IPS-NIHi7 (cell line): ENCODE measurements around the gene HIP1.
"Not testable (repeated sequence)": the region's sequence is repeated elsewhere in the genome, so short reads cannot be mapped to it uniquely, and the experiment has no call there.

ENCODE experiments used
- DNase-seq: peaks from one replicate; pipeline ENCODE4 v3.0.0; 2012; ENCODE audit warnings: mixed read lengths; ENCODE audit errors: extremely low spot score

The HIP1 gene

DNA sequence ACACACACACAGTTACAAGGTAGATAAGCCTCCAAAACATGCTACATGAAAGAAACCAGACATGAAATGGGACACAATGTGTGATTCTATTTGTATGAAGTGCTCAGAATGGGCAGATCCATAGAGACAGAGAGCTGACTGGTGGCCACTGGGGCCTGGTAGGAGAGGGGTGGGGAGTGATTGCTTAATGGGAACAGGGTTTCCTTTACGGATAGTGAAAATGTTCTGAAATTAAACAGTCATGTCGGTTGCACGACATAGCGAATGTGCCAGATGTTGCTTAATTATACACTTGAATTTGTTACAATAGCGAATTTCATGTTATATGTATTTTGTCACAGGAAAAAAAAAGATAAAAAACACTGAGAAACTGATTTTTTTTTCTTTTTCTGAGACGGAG, 124.3 kb downstream of the HIP1 start:
- DNase-seq: no peak

DNA sequence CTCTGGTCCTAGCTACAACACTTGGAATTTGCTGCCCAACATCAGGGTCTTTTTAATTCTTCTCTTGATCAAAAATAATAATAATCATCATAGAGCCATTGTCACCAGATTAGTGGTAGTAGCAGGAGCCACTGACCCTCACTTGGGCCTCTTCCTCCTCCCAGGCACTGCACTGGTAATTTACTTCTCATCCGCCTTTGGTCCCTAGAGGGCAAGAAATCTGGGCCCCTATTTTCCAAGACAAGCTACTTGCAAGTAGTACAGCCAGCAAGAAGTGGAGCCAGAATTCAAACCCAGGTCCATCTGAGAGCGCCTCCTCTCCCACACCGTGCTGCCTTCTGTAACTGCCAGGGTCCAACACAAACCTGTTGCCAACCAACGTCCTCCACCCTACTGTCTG, 125.4 kb downstream of the HIP1 start:
- DNase-seq: no peak

DNA sequence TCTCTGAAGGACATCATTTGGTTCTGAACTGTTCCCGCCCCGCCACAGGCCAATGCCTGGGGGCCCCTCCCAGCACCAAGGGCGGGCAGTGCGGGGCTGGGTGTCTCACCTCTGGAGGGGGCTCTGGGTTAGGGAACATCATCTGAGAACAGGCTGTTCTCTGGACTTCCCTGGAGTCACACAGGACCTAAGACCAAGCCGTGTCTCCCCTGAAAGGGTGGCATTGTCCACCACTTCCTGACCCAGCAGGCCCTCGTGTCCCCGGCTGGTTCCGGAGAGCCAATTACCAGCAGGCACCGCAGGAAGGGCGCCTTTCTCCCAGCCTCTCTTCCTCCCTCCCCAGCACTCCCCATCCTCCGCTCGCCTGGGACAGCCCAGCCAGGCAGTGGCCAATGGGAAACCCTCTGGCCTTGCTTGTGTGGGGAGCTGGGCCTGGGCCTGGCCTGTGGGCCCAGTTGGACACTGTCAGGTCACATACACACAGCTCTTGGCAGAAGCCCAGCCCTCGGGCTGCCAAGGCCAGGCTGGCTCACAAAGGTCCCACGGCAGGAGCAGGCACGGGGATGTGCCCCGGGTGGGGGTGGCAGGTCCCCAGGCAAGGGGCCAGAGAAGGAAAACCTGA, 127.1 kb downstream of the HIP1 start:
- peak; percentile 49 for DNase-seq

DNA sequence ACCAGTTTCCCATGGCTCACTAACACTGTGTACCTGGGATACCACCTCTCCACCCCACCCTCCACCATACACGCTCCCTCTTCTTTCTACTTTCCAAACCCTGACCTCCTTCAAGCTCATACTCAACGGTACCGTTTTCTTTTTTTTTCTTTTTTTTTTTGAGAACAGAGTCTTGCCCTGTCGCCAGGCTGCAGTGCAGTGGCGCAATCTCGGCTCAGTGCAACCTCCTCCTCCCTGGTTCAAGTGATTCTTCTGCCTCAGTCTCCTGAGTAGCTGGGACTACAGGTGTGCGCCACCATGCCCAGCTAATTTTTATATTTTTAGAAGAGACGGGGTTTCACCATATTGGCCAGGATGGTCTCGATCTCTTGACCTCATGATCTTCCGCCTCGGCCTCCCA, 129.3 kb downstream of the HIP1 start:
- DNase-seq: not testable (repeated sequence)

DNA sequence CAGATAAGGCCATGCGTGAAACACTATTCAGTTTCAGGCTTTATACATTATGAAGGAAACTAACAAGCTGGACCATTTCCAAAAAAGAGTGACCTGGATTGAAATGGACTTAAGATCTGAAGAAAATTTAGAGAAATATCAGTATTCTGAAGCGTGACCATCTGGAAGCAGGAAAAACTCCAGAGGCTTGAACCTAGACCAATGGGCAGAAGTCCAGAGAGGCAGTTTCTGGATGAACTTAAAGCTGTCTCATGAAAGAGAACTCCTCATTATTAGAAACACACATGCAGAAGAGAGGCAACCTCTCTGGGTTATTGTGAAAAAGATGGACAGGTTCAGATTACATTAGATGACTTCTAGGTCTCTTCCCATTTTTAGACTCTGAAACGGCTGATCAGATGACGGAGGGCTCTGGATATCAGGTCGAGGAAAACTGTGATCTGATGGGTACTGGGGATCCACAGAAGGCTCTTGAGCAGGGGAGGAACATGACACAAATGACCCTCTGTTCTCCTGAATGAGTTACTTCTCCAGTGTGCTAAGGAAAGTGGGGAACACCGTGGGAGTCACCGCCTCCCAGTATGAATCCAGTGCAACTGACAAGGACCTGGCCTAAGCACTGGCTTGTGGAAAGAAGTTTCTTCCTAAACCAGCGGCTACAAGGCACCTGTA, 130.2 kb downstream of the HIP1 start:
- no peak for DNase-seq

DNA sequence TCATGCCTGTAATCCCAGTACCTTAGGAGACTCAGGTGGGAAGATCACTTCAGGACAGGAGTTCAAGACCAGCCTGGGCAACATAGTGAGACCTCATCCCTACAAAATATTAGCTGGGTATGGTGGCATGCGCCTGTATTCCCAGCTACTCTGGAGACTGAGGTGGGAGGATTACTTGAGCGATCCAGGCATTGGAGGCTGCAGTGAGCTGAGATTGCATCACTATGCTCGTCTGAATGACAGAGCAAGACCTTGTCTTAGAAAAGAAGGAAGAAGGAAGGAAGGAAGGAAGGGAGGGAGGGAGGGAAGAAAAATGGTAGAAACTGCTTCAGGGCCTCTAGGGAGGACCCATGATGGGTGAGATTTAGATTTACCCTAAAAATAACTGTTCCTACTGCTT, 134.3 kb downstream of the HIP1 start:
- no peak for DNase-seq

DNA sequence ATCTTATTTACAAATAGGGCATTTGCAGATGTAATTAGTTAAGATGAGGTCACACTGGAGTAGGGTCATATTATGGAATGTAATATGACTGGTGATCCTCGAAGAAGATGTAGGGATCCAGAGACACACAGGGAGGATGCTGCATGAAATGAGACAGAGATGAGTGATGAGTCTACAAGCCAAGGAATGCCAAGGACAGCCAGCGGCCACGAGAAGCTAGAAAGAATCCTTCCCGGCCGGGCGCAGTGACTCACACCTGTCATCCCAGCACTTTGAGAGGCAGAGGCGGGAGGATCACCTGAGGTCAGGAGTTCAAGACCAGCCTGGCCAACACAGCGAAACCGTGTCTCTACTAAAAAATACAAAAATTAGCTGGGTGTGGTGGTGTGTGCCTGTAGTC, 135.9 kb downstream of the HIP1 start:
- DNase-seq: not testable (repeated sequence)

DNA sequence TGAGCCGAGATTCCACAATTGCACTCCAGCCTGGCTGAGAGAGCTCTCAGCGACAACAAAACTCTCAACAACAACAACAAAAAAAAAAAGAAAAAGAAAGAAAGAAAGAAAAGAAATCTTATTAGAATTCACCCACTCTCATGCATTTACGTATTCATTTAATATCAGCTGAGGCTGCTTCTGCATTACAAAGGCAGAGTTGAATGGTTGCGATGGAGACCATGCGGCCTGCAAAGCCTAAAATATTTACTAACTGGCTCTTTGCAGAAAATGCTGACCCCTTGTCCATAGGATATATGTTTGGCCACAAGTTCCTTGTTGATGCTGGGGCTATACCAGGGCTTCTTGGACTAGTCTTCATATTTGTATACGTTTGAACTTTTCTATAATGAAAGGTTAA, 137.2 kb downstream of the HIP1 start:
- no peak for DNase-seq

DNA sequence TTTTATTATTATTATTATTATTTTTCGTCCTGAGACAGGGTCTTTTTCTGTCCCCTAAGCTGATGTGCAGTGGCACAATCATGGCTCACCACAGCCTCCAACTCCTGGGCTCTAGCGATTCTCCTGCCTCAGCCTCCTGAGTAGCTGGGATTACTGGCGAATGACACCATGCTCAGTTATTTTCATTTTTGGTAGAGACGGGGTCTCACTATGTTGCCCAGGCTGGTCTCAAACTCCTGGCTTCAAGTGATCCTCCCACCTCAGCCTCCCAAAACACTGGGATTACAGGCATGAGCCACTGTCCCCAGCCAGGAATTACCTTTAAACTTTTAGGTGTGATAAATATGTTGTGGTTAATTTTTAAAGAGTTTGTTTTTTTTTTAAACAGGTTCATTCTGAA, 138.0 kb downstream of the HIP1 start:
- DNase-seq: not testable (repeated sequence)

DNA sequence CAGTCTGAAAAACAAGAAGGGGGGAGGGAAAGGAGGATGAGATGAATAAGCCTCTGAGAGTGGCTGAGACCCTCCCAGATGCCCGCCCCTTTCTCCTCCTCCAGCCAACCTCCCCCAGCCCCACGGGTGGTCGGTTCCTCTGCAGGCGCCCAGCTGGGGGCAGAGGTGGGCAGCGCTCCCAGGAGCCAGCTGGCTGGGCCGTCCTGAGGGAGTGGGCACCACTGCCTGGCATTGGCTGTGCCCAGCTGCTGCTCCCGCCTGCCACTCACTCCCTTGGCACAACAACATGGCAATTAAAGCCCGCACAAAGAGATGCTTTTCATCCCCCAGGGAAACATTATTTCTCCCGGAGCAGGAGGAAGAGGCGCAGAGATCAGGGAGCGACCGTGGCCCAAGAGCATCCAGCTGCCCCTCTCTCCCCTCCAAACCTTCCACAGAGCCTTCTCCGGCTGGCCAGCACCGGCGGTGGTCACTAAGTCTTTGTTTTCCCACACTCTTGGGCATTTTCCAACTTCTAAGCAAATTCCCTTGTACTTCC, 139.4 kb downstream of the HIP1 start:
- DNase-seq: peak; percentile 78

DNA sequence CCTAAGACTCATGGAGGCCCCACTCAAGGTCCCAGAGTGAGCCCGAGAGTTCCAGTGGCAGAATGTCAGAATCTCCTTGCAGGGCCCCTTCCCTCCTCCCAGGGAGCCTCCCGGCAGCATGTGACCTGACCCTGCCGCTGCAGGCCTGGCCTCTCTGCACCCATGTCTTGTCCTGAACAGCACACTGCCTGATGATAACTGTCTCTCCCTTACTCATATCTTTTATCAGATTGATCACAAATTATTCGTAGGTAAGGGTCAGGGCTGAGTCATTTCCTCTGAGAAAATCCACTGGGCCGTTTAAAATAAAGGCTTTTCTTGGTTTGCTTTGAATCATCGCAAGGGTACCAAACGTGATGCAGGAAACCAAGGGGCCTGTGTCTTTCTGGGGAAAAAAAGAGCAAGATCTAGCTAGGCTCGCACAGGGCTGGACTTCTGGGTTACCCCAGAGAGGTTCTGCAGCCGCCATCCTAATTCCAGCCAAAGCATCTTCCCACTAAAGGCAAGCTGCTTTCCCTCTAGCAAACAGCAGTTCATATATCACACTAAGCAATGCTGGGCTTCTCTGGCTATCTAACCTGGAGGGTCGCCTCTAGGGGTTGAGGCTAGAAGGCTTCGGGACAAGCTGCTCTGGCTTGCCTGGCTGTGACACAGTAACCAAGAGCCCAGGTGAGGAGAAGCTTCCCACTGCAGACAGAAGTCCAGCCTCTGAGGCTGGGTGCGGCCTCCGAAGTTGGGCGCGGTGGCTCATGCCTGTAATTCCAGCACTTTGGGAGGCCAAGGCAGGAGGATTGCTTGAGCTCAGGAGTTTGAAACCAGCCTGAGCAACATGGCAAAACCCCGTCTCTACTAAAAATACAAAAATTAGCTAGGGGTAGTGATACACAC, 141.8 kb downstream of the HIP1 start:
- DNase-seq: no peak

DNA sequence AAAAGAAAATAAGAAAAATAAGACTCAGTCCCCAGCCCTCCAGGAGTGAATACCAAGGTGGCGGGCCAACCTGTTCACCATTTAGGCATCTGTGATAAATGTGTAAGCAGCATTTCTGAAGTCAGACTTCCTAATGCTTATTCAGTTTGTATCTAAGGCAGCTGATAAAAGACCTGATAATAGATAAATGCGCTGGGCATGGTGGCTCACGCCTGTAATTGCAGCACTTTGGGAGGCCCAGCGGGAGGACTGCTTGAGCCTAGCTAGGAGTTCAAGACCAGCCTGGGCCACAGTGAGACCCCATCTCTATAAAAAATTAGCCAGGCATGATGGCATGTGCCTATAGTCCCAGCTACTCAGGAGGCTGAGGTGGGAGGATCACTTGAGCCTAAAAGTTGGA, 143.0 kb downstream of the HIP1 start:
- no peak for DNase-seq

DNA sequence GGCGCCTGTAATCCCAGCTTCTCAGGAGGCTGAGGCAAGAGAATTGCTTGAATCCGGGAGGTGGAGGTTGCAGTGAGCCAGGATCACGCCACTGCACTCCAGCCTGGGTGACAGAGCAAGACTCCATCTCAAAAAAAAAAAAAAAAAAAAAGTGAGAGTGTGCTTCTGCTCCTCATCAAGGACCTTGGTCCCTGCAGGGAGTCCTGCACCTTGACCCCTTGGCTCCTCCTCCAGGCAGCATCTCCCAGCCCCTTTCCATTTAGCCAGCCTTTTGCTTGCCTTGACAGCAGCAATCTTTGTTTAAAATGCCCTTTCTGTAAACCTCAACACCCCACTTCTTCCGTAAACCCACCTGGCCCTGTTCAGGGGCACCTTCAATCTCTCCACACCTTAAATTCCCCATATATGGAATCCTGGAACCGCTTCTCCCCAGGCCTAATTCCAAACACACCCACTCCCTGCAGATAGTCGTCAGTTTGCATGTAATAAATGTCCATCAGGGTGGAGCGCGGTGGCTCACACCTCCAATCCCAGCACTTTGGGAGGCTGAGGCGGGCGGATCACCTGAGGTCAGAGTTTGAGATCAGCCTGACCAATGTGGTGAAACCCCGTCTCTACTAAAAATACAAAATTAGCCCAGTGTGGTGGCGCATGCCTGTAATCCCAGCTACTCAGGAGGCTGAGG, 145.1 kb downstream of the HIP1 start:
- not testable (repeated sequence) for DNase-seq

DNA sequence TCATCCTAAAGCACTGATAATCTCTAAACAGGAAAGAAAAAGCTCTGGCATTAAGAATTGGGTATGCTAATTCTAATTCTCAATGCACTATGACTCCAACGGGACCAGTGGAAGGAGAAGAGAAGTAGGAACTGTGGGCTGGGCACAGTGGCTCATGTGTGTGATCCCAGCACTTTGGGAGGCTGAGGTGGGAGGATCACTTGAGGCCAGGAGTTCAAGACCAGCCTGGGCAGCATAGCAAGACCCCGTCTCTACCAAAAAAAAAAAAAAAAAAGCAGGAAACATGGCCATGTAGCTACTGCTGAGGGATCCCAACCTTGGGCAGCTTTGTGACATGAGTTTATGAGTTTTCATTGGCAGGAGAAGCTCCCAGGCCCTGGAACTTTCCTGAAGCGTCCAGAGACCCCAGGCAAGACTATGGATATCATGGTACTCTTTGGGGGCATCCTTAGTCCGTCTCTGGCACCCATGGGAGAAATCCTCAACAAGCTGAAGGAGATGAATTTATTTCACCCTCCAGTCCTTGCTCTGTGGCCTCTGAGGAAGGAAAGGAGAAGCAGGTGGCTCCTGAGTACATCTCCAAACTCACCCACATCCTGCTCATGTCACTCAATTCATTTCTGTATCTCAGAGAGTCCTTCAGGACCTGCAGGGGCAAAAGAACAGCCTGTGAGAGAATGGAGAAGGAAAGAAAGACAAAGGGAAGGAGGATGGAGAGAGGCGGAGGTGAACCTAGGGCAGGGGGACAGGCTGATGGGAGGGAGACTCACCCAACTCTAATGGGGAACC, 147.1 kb downstream of the HIP1 start:
- DNase-seq: no peak

DNA sequence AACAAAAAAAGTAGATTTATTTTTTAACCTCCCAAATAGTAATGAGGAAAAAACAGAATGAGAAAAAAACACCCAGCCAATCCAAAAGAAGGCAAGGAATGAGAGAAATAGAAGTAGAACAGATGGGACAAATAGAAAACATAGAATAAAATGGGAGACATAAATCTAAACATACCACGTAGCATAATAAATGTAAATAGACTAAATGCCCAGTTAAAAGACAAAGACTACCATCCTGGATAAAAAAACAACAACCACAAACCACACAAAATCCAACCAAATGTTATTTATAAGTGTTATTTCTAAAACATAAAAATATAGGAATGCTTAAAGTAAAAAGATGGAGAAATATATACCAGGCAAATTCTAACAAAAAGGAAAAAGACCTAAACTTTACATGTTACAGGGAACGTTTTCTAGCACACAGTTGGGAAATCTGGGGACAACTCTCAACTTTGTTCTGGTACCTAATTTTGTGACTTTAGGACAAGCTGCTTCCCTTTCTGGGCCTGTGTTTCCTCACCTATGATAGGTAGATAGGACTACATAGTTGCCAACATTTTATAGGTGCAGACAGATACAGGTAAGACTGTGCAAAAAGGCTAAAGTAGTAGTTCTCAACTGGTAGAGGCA, 148.3 kb downstream of the HIP1 start:
- no peak for DNase-seq

DNA sequence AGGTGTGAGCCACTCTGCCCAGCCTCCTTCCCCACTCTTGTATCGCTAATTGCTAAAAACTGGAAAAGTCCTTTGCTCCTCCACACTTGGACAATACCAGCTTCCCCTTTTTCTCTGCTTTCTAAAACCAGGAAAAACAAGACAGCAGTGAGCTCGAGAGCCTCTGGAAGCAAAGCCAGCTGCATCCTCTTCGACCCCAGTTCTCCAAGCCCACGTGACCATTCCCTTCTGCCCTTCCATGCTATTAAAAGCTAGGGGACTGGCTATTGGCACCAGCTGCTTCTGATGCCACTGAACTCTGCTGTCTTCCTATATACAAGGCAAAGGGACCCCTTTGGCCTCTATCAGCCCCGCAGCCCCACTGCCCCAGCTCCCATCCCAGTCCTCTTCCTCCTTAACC, 154.4 kb downstream of the HIP1 start:
- DNase-seq: no peak

DNA sequence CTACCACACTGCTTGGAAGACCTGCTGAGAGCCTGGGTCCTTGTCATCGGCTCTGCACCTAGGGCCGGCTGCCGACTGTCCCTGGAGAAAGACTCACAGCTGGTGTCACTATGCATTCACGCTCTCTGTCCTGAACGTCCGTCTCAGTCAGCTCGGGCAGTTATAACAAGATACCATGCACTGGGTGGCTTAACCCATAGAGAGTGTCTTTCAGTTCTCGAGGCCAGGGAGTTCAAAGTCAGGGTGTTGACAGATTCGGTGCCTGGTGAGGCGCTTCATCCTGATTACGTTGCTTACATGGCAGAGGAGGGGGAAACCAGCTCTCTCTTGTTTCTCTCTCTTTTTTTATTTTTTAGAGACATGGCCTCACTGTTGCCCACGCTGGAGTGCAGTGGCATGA, 155.5 kb downstream of the HIP1 start:
- no peak for DNase-seq

DNA sequence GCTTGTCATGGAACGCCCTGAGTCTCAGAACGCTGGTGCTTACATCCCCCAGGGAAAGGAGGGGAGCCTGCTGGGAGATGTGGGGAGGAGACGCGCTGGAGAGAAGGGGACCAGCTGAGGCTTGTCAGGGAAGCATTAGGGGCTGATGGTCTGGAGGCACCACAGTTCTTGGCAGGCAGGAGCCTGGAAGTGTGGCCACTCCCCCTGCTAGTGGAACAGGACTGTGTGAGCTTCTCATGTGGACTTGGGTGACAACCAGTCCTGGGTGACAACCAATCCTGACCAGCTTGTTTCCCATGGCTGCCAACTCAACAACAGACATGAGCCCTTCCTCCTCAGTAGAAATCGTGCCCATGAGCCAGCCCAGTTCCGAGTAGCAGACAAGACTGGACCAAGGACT, 158.8 kb downstream of the HIP1 start:
- DNase-seq: no peak

DNA sequence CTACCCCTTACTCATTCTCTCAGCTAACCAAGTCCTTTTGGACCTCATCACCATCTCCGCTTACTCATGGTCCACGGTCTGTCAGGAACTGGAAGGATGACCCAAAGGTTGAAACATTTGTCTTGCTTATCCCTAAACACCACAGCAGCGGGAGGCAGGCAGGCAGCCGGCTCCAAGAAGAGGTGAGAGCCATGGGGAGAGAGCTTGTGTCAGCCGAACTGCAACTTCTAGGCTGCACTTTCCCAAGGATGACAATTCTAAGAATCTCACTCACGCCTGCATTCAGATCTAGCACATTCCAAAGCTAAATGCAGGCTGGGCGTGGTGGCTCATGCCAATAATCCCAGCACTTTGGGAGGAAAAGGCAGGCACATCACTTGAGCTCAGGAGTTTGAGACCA, 160.7 kb downstream of the HIP1 start:
- DNase-seq: no peak

DNA sequence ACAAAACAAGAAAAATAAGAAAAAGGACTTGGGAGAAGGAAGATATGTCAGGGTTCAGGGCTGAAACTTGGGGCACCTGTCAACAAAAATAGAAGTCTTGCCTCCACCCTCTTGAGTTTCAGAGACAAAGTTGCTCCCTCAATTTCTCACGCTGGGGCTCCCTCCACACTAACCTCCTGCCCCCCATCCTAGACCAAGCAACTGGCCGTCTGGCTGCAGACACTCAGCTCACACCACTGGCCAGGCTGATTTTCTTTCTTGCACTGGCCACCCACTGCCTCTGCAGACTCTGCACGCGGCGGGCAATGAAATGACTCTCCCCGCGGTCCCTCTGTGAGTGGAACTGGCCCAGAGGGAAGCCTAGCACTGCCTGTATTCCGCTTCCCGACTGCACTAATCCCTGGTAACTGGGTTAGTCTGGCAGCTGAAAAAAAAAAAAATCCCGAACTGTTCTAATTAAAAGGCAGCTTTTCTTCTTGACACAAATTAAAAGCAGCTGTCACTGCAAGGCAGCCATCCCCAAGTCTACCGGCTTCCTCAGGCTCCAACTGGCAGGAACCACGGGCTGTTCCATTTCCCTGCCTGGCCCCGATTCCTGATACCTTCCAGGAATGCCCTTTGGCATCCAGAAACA, 163.1 kb downstream of the HIP1 start:
- DNase-seq: no peak
